Bronchial epithelial cell (primary cell): ENCODE data around the gene ADAMTSL3. TPM values are rescaled to one million over a fixed set of nuclear protein-coding genes. Genes with fewer than 3 reads are reported as not detected.

Experiments used
- DNase-seq: peaks from one replicate; pipeline ENCODE4 v3.0.0-alpha.2; 2010; ENCODE audit warnings: low read depth
- FAIRE-seq: peaks from 2 replicates; lab custom pipeline; 2011; peaks lifted over from hg19 to GRCh38; lab: Jason Lieb, UNC
- H3K27me3 ChIP-seq: 2 replicates; pipeline ENCODE4 v1.5.1; 2011; ENCODE audit warnings: low read length; ENCODE audit not compliant: control insufficient read depth, insufficient read depth
- H3K36me3 ChIP-seq: 2 replicates; pipeline ENCODE4 v1.5.1; 2011; ENCODE audit warnings: low read length; ENCODE audit not compliant: control insufficient read depth, insufficient read depth
- H3K4me3 ChIP-seq: 2 replicates; pipeline ENCODE4 v1.5.1; 2011; ENCODE audit warnings: mild to moderate bottlenecking, low read depth, low read length, control low read depth
- CTCF ChIP-seq: IDR thresholded peaks from 2 replicates; pipeline ENCODE4 v1.5.1; 2011; ENCODE audit warnings: mild to moderate bottlenecking, moderate library complexity, low read length, control low read depth, inconsistent platforms; ENCODE audit not compliant: insufficient read depth, severe bottlenecking
- total RNA-seq: library from RNA; depleted of rRNA; stranded (reverse); fragments of >200 nt; gene quantifications from 2 replicates; pipeline ENCODE4 v1.2.1, GENCODE V29; 2014

Gene ADAMTSL3
- total RNA-seq, 1 donor from 2014 or later: 0.79 TPM

GRCh38 chr15:83714939-83715628, 61.2 kb downstream of the ADAMTSL3 start:
- no peaks in the 10 kb centered on the region for H3K27me3 ChIP-seq
- no peak for TF ChIP-seq CTCF

DNA sequence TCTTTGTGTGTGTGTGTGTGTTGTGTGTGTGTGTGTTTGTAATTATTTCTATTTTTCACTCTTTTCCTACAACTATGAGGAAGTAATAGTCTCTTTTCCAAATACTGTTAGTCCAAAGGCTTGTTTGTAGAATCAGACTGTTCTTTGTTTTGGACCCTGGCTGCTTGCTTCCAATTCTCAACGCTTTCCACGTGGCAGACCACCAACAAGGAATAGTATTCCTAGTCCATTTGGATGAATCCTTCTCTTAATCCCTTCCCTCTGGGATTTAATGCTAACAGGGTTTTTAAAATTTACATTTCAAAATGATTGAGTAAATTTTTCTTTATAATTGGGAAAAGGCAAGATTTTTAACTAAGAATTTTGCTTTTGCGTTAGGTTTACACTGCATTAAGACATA, 62.7 kb downstream of the ADAMTSL3 start:
- Histone ChIP-seq H3K27me3 (no peaks in the 10 kb centered on the region), H3K36me3 (no peaks in the 10 kb centered on the region), H3K4me3 (no peak overlapping the region)
- no peak for DNase-seq
- FAIRE-seq: no peak
- no peak for TF ChIP-seq CTCF

More at GRCh38 chr15:83714939-83715628, 61.2 kb downstream of the ADAMTSL3 start:
- no peaks in the 10 kb centered on the region for H3K36me3 ChIP-seq
- FAIRE-seq: no peak
- no peak for DNase-seq
- H3K4me3 ChIP-seq: no peak overlapping the region

GRCh38 chr15:83717010-83717409, 63.1 kb downstream of the ADAMTSL3 start:
- DNase-seq: no peak
- TF ChIP-seq CTCF: no peak

GRCh38 chr15:83720468-83720867, 66.5 kb downstream of the ADAMTSL3 start:
- Histone ChIP-seq H3K4me3 (no peak overlapping the region), H3K27me3 (no peaks in the 10 kb centered on the region), H3K36me3 (no peaks in the 10 kb centered on the region)
- DNase-seq (no peak), FAIRE-seq (no peak)
- TF ChIP-seq CTCF: no peak

More at GRCh38 chr15:83717010-83717409, 63.1 kb downstream of the ADAMTSL3 start:
- Histone ChIP-seq H3K4me3 (no peak overlapping the region), H3K27me3 (no peaks in the 10 kb centered on the region), H3K36me3 (no peaks in the 10 kb centered on the region)
- no peak for FAIRE-seq

DNA sequence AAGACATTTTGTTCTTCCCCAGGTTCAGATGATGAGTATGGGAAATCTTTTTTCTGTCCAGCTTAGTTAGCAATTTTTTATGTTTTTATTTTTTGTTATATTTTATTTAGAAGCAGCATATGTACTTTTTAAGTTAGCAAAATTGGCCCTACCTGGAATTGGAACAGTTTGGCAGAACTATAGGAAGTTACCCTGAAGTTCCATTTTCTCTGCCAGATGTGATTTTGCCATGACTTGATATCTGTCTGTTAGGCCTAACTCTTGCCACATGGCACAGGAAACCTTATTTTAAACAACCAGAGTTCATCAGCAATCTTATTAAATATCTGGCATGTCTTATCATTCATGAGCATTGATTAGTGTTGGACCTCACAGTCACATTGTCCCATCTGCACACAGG, 67.1 kb downstream of the ADAMTSL3 start:
- no peak for TF ChIP-seq CTCF
- DNase-seq (no peak), FAIRE-seq (no peak)
- no peak overlapping the region for H3K4me3 ChIP-seq
- H3K27me3 ChIP-seq: no peaks in the 10 kb centered on the region
- H3K36me3 ChIP-seq: no peaks in the 10 kb centered on the region

GRCh38 chr15:83721981-83722380, 68.1 kb downstream of the ADAMTSL3 start:
- Histone ChIP-seq H3K4me3 (no peak overlapping the region), H3K27me3 (no peaks in the 10 kb centered on the region), H3K36me3 (no peaks in the 10 kb centered on the region)
- TF ChIP-seq CTCF: no peak
- DNase-seq (no peak), FAIRE-seq (no peak)
